Measurements from ENCODE around the gene CAB39. TPM values are rescaled to one million over a fixed set of nuclear protein-coding genes. Genes with fewer than 3 reads are reported as not detected.

The CAB39 gene
- total and polyA plus RNA-seq, 2 donors (not counting 1 experiment from before 2014, with no cell fraction given), result 21.7 to 75.7 TPM

DNA sequence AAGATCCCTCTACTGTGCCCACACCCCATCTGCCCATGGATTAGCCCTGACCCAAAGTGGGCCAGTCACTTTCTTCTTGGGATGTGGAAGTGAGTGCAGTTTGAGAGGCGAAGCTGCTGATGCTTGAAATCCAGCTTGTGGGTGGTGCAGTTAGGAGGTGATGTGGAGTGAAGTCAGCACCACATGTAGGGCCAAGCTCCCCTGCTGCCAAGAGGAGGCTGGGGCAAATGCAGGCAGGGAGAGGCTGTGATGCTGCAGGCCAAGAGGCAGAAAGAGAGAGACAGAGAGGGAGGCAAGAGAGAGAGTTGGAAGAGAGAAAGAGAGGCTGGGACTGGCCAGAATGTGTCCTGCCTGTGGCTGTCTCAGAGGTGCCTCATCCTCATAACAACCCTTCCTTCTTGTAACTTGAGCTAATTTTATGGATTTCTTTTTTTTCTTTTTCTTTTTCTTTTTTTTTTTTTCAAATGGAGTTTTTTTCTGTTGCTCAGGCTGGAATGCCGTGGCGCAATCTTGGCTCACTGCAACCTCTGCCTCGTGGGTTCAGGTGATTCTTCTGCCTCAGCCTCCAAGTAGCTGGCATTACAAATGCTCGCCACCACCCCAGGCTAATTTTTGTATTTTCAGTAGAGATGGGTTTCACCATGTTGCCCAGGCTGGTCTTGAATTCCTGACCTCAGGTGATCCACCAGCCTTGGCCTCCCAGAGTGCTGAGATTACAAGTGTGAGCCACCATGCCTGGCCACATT lies 35.3 kb upstream of the CAB39 start:
- H4K20me1 ChIP-seq (ENCODE audit: control insufficient read depth, insufficient read depth, low read length, poor library complexity, severe bottlenecking), result no peaks in the 10 kb centered on the region
- intact Hi-C loops (cut with micrococcal nuclease), result no loop called here
- 96% methylated on average over 5 of the region's 5 CpGs for WGBS (ENCODE audit: insufficient coverage)
- Mint-ChIP-seq H3K27ac (no peak overlapping the region), H3K4me3 (no peak overlapping the region), H3K9me3 (ENCODE audit: insufficient read depth) (no peaks in the 10 kb centered on the region), H3K27me3 (no peaks in the 10 kb centered on the region), H3K4me1 (no peaks in the 10 kb centered on the region)
- H3K4me2 ChIP-seq (replicated peaks; ENCODE audit: low read depth, low read length, poor library complexity, severe bottlenecking), result no peak overlapping the region
- no peak overlapping the region for H2AFZ ChIP-seq (ENCODE audit: insufficient read depth, low read depth, low read length, poor library complexity, severe bottlenecking)
- no peaks in the 10 kb centered on the region for H3K27me3 ChIP-seq (replicated peaks in 1 of 4; ENCODE audit: control extremely low read depth in 1 of 4, control insufficient read depth in 3 of 4, insufficient read depth in 4 of 4, low read length in 3 of 4)
- TF ChIP-seq CTCF (IDR thresholded peaks at IDR 0.05), result no peak
- TF ChIP-seq EZH2 (IDR thresholded peaks at IDR 0.05; ENCODE audit: borderline replicate concordance, insufficient read depth, low read depth, low read length, poor library complexity, severe bottlenecking), result no peak
- no peaks in the 10 kb centered on the region for H3K4me1 ChIP-seq (ENCODE audit: control insufficient read depth in 2 of 2, insufficient read depth in 2 of 2, low read length in 2 of 2)
- ChIA-PET POLR2A (no interaction called here), CTCF (no interaction called here)
- no peak overlapping the region for H3K4me3 ChIP-seq (ENCODE audit: control extremely low read depth in 1 of 5, extremely low read depth in 1 of 5, insufficient read depth in 1 of 5, low read depth in 2 of 5, low read length in 4 of 5)
- no peaks in the 10 kb centered on the region for H3K79me2 ChIP-seq (ENCODE audit: control insufficient read depth, insufficient read depth, low read length)
- H3K36me3 ChIP-seq (replicated peaks in 1 of 2; ENCODE audit: control extremely low read depth in 1 of 2, control insufficient read depth in 1 of 2, extremely low read depth in 1 of 2, insufficient read depth in 2 of 2, low read length in 1 of 2), result no peaks in the 10 kb centered on the region
- H3K9ac ChIP-seq (ENCODE audit: low read length), result no peak overlapping the region
- H3K27ac ChIP-seq (ENCODE audit: low read length in 2 of 2), result no peak overlapping the region
- peaks cover 0 to 11% (median 0%) of the 10 kb centered on the region in 3 donors for H3K9me3 ChIP-seq (ENCODE audit: control extremely low read depth in 1 of 3, control insufficient read depth in 2 of 3, insufficient read depth in 1 of 3, low read length in 2 of 3)
- no peak for ATAC-seq (ENCODE audit: low read depth)
- DNase-seq, result no peak

GRCh38 chr2:230678018-230678417 lies 34.6 kb upstream of the CAB39 start:
- Histone ChIP-seq H3K27ac (ENCODE audit: low read length in 2 of 2) (no peak overlapping the region), H3K4me3 (ENCODE audit: control extremely low read depth in 1 of 5, extremely low read depth in 1 of 5, insufficient read depth in 1 of 5, low read depth in 2 of 5, low read length in 4 of 5) (no peak overlapping the region), H4K20me1 (ENCODE audit: control insufficient read depth, insufficient read depth, low read length, poor library complexity, severe bottlenecking) (no peaks in the 10 kb centered on the region), H3K9me3 (ENCODE audit: control extremely low read depth in 1 of 3, control insufficient read depth in 2 of 3, insufficient read depth in 1 of 3, low read length in 2 of 3) (peaks cover 0 to 11% (median 0%) of the 10 kb centered on the region in 3 donors), H3K4me2 (replicated peaks; ENCODE audit: low read depth, low read length, poor library complexity, severe bottlenecking) (no peak overlapping the region), H3K27me3 (replicated peaks in 1 of 4; ENCODE audit: control extremely low read depth in 1 of 4, control insufficient read depth in 3 of 4, insufficient read depth in 4 of 4, low read length in 3 of 4) (no peaks in the 10 kb centered on the region), H3K36me3 (replicated peaks in 1 of 2; ENCODE audit: control extremely low read depth in 1 of 2, control insufficient read depth in 1 of 2, extremely low read depth in 1 of 2, insufficient read depth in 2 of 2, low read length in 1 of 2) (no peaks in the 10 kb centered on the region), H3K9ac (ENCODE audit: low read length) (no peak overlapping the region), H3K79me2 (ENCODE audit: control insufficient read depth, insufficient read depth, low read length) (no peaks in the 10 kb centered on the region), H3K4me1 (ENCODE audit: control insufficient read depth in 2 of 2, insufficient read depth in 2 of 2, low read length in 2 of 2) (no peaks in the 10 kb centered on the region), H2AFZ (ENCODE audit: insufficient read depth, low read depth, low read length, poor library complexity, severe bottlenecking) (no peak overlapping the region)
- TF ChIP-seq EZH2 (IDR thresholded peaks at IDR 0.05; ENCODE audit: borderline replicate concordance, insufficient read depth, low read depth, low read length, poor library complexity, severe bottlenecking) (no peak), CTCF (IDR thresholded peaks at IDR 0.05) (no peak)
- H3K9me3 Mint-ChIP-seq (ENCODE audit: insufficient read depth), result no peaks in the 10 kb centered on the region
- POLR2A ChIA-PET, result no interaction called here
- intact Hi-C loops (cut with micrococcal nuclease), result no loop called here
- DNase-seq (no peak), ATAC-seq (ENCODE audit: low read depth) (no peak)
- no peaks in the 10 kb centered on the region for H3K27me3 Mint-ChIP-seq
- WGBS (ENCODE audit: insufficient coverage), result no CpG with 5 or more reads among the region's 1 CpG
- H3K4me3 Mint-ChIP-seq, result no peak overlapping the region
- CTCF ChIA-PET, result no interaction called here
- no peaks in the 10 kb centered on the region for H3K4me1 Mint-ChIP-seq
- H3K27ac Mint-ChIP-seq, result no peak overlapping the region

Data from B cell (primary cell).